DND-41 (cell line): ENCODE results near the gene ARHGAP26.

ENCODE experiments used
- ATAC-seq: fragments of 200-7000 bp; cut with Tn5 transposase; 3 replicates; pipeline ENCODE4 v1.9.1; 2021; ENCODE audit warnings: low read depth; ENCODE audit not compliant: insufficient read depth
- DNase-seq: peaks from one replicate; pipeline ENCODE4 v3.0.0-alpha.2; 2020
- H2AFZ ChIP-seq: 2 replicates; pipeline ENCODE4 v1.6.0; 2012; ENCODE audit warnings: low read depth, low read length
- H3K27ac ChIP-seq: 2 replicates; pipeline ENCODE4 v1.5.1; 2012; ENCODE audit warnings: low read length, inconsistent platforms
- H3K27me3 ChIP-seq: fragments of 200-600 bp; sonication (generic); 2 replicates; pipeline ENCODE4 v1.6.0; 2012; ENCODE audit warnings: low read length, mild to moderate bottlenecking, inconsistent platforms; ENCODE audit not compliant: insufficient read depth, poor library complexity
- H3K36me3 ChIP-seq: 2 replicates; pipeline ENCODE4 v1.5.1; 2012; ENCODE audit warnings: low read length, inconsistent platforms; ENCODE audit not compliant: insufficient read depth
- H3K4me1 ChIP-seq: 2 replicates; pipeline ENCODE4 v1.5.1; 2012; ENCODE audit warnings: mild to moderate bottlenecking, low read length; ENCODE audit not compliant: insufficient read depth
- H3K4me2 ChIP-seq: 2 replicates; pipeline ENCODE4 v1.6.0; 2012; ENCODE audit warnings: mild to moderate bottlenecking, moderate library complexity, low read length, inconsistent platforms; ENCODE audit not compliant: insufficient read depth
- H3K4me3 ChIP-seq, 2 experiments: fragments of 200-600 bp in 1 of 2; shearing (Covaris generic) in 1 of 2; 2 replicates each; pipeline ENCODE4 v1.5.1; 2012 to 2016; ENCODE audit warnings: inconsistent platforms in 2 of 2, low read length in 2 of 2, mild to moderate bottlenecking in 2 of 2, low read depth in 1 of 2, moderate library complexity in 1 of 2
- H3K79me2 ChIP-seq: 2 replicates; pipeline ENCODE4 v1.6.0; 2012; ENCODE audit warnings: low read length, inconsistent platforms; ENCODE audit not compliant: insufficient read depth
- H3K9ac ChIP-seq: 2 replicates; pipeline ENCODE4 v1.6.0; 2012; ENCODE audit warnings: low read depth, mild to moderate bottlenecking, inconsistent platforms, low read length, moderate library complexity
- H3K9me3 ChIP-seq: 2 replicates; pipeline ENCODE4 v1.5.1; 2012; ENCODE audit warnings: low read length, moderate library complexity, mild to moderate bottlenecking, inconsistent platforms; ENCODE audit not compliant: insufficient read depth, severe bottlenecking
- H4K20me1 ChIP-seq: 2 replicates; pipeline ENCODE4 v1.6.0; 2012; ENCODE audit warnings: low read length; ENCODE audit not compliant: insufficient read depth
- CTCF ChIP-seq: IDR thresholded peaks from 2 replicates; pipeline ENCODE4 v1.5.1; 2012; ENCODE audit warnings: borderline replicate concordance, low read length, moderate library complexity, mild to moderate bottlenecking; ENCODE audit not compliant: poor library complexity, severe bottlenecking; ENCODE audit errors: extremely low read depth
- EZH2 ChIP-seq: IDR thresholded peaks from 3 replicates; pipeline ENCODE4 v1.6.1; 2012; ENCODE audit warnings: borderline replicate concordance, low read depth, mild to moderate bottlenecking, moderate library complexity, low read length, inconsistent platforms; ENCODE audit not compliant: severe bottlenecking

Gene ARHGAP26

GRCh38 chr5:143064218-143064641 lies 294.1 kb downstream of the ARHGAP26 start:
- Histone ChIP-seq H2AFZ (no peak overlapping the region), H3K9me3 (no peaks in the 10 kb centered on the region), H3K4me2 (no peak overlapping the region), H4K20me1 (no peaks in the 10 kb centered on the region), H3K9ac (no peak overlapping the region), H3K27me3 (no peaks in the 10 kb centered on the region), H3K4me1 (peaks cover 14% of the 10 kb centered on the region), H3K79me2 (no peaks in the 10 kb centered on the region), H3K27ac (no peak overlapping the region), H3K36me3 (no peaks in the 10 kb centered on the region; the same call in 1 of the 2 replicates), H3K4me3 (no peak overlapping the region)
- DNase-seq (no peak), ATAC-seq (no peak)
- TF ChIP-seq CTCF (no peak), EZH2 (no peak)

- Histone ChIP-seq H3K9me3 (no peaks in the 10 kb centered on the region), H3K9ac (no peak overlapping the region), H3K4me2 (no peak overlapping the region), H3K36me3 (no peaks in the 10 kb centered on the region; the same call in 1 of the 2 replicates), H3K27me3 (no peaks in the 10 kb centered on the region), H3K79me2 (no peaks in the 10 kb centered on the region), H3K4me1 (peaks cover 14% of the 10 kb centered on the region), H3K27ac (no peak overlapping the region), H4K20me1 (no peaks in the 10 kb centered on the region), H2AFZ (no peak overlapping the region), H3K4me3 (no peak overlapping the region)
- ATAC-seq (no peak), DNase-seq (no peak)
- TF ChIP-seq EZH2 (no peak), CTCF (no peak)
These were observed 294.5 kb downstream of the ARHGAP26 start for GRCh38 chr5:143064676-143065075.

GRCh38 chr5:143065185-143065965 lies 295.2 kb downstream of the ARHGAP26 start:
- no peak for ATAC-seq
- Histone ChIP-seq H3K9me3 (no peaks in the 10 kb centered on the region), H3K4me2 (no peak overlapping the region), H3K36me3 (peaks cover 4% of the 10 kb centered on the region; the same call in 1 of the 2 replicates), H3K4me3 (no peak overlapping the region), H3K4me1 (peaks cover 14% of the 10 kb centered on the region), H4K20me1 (no peaks in the 10 kb centered on the region), H3K27me3 (no peaks in the 10 kb centered on the region), H3K27ac (no peak overlapping the region), H3K9ac (no peak overlapping the region), H2AFZ (no peak overlapping the region), H3K79me2 (no peaks in the 10 kb centered on the region)
- TF ChIP-seq EZH2 (no peak), CTCF (no peak)
- no peak for DNase-seq
